Mesendoderm (in vitro differentiated cells): ENCODE data around the gene GBE1.
"Not testable (repeated sequence)": the region's sequence is repeated elsewhere in the genome, so short reads cannot be mapped to it uniquely, and the experiment has no call there.

Source experiments
- DNase-seq: peaks from one replicate; pipeline ENCODE4 v3.0.0; 2013
- H2AK5ac ChIP-seq: 2 replicates; pipeline ENCODE4 v1.6.1; 2013; ENCODE audit warnings: low read length, inconsistent platforms
- H2BK120ac ChIP-seq: 2 replicates; pipeline ENCODE4 v1.6.1; 2013; ENCODE audit warnings: low read depth, mild to moderate bottlenecking, low read length, moderate library complexity, mixed read lengths
- H2BK15ac ChIP-seq: replicated peaks from 2 replicates; pipeline ENCODE4 v1.6.1; 2013; ENCODE audit warnings: low read depth, mild to moderate bottlenecking, moderate library complexity
- H2BK5ac ChIP-seq: 2 replicates; pipeline ENCODE4 v1.6.1; 2013; ENCODE audit warnings: low read length, inconsistent platforms
- H3K18ac ChIP-seq: 2 replicates; pipeline ENCODE4 v1.6.1; 2013; ENCODE audit warnings: mild to moderate bottlenecking, low read length, mixed read lengths
- H3K23ac ChIP-seq: one replicate; pipeline ENCODE4 v1.6.1; 2013; ENCODE audit warnings: low read length
- H3K27ac ChIP-seq: 2 replicates; pipeline ENCODE4 v1.5.1; 2013; ENCODE audit warnings: low read depth, mild to moderate bottlenecking, inconsistent platforms, low read length, moderate library complexity
- H3K27me3 ChIP-seq: 2 replicates; pipeline ENCODE4 v1.6.1; 2013; ENCODE audit warnings: low read length, control low read depth, mild to moderate bottlenecking, inconsistent platforms; ENCODE audit not compliant: insufficient read depth, poor library complexity
- H3K36me3 ChIP-seq: 2 replicates; pipeline ENCODE4 v1.6.1; 2013; ENCODE audit warnings: low read length, inconsistent platforms; ENCODE audit not compliant: control insufficient read depth, insufficient read depth
- H3K4ac ChIP-seq: one replicate; pipeline ENCODE4 v1.6.1; 2013; ENCODE audit warnings: low read depth, mild to moderate bottlenecking, low read length, moderate library complexity
- H3K4me1 ChIP-seq: 2 replicates; pipeline ENCODE4 v1.6.1; 2013; ENCODE audit warnings: low read depth, low read length, inconsistent platforms; ENCODE audit not compliant: control insufficient read depth
- H3K4me2 ChIP-seq: 2 replicates; pipeline ENCODE4 v1.6.1; 2013; ENCODE audit warnings: low read length
- H3K4me3 ChIP-seq: 2 replicates; pipeline ENCODE4 v1.5.1; 2013; ENCODE audit warnings: mild to moderate bottlenecking, low read length
- H3K56ac ChIP-seq: one replicate; pipeline ENCODE4 v1.6.1; 2013; ENCODE audit warnings: low read length
- H3K79me1 ChIP-seq: 2 replicates; pipeline ENCODE4 v1.6.1; 2013; ENCODE audit warnings: low read length, inconsistent platforms
- H3K79me2 ChIP-seq: 2 replicates; pipeline ENCODE4 v1.6.1; 2013; ENCODE audit warnings: mild to moderate bottlenecking, low read length; ENCODE audit not compliant: control insufficient read depth, insufficient read depth
- H3K9ac ChIP-seq: 2 replicates; pipeline ENCODE4 v1.6.1; 2013; ENCODE audit warnings: low read length, inconsistent platforms
- H4K5ac ChIP-seq: one replicate; pipeline ENCODE4 v1.6.1; 2013; ENCODE audit warnings: low read length
- H4K8ac ChIP-seq: one replicate; pipeline ENCODE4 v1.6.1; 2013; ENCODE audit warnings: low read depth, mild to moderate bottlenecking, control low read depth, low read length, moderate library complexity
- WGBS: extraction: QIAGEN DNeasy Blood & Tissue Kit; methylation state at CpG from one replicate; pipeline ENCODE4 v1.1.7; 2013; ENCODE audit warnings: low lambda C conversion rate, missing lambda C conversion rate; ENCODE audit not compliant: insufficient coverage; ENCODE audit errors: extremely low coverage; 5-methylcytosine and 5-hydroxymethylcytosine counted together

Gene GBE1

DNA sequence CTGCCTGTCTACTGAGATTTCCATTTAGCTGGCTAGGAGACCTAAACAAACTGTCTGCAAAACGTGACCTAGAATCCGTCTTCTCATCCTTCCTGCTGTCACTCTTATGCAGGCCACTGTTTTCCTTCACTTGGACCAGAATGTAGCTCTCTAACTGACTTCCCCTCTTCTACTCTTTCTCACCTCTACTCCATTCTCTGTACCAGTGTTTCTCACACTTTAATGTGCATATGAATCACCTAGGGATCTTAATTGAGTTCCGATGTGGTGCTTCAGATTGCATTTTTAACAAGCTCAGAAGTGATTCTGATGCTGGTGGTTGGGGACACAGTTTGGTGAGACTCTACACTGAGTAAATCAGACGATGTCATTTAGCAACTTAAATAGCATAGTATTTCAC lies 1.6 kb upstream of the GBE1 start:
- Histone ChIP-seq H3K23ac (no peak overlapping the region), H3K27me3 (no peaks in the 10 kb centered on the region), H3K56ac (no peak overlapping the region), H2BK5ac (no peak overlapping the region), H2BK15ac (no peak overlapping the region), H2AK5ac (no peak overlapping the region), H4K8ac (peak overlapping the region; percentile 56), H4K5ac (no peak overlapping the region), H3K27ac (no peak overlapping the region), H2BK120ac (no peak overlapping the region), H3K79me2 (no peaks in the 10 kb centered on the region), H3K4me2 (no peak overlapping the region), H3K4me1 (peaks cover 2% of the 10 kb centered on the region), H3K9ac (no peak overlapping the region), H3K4me3 (no peak overlapping the region), H3K36me3 (no peaks in the 10 kb centered on the region), H3K4ac (no peak overlapping the region), H3K18ac (no peak overlapping the region), H3K79me1 (no peaks in the 10 kb centered on the region)
- DNase-seq: no peak
- WGBS: no CpG with 5 or more reads among the region's 4 CpGs

DNA sequence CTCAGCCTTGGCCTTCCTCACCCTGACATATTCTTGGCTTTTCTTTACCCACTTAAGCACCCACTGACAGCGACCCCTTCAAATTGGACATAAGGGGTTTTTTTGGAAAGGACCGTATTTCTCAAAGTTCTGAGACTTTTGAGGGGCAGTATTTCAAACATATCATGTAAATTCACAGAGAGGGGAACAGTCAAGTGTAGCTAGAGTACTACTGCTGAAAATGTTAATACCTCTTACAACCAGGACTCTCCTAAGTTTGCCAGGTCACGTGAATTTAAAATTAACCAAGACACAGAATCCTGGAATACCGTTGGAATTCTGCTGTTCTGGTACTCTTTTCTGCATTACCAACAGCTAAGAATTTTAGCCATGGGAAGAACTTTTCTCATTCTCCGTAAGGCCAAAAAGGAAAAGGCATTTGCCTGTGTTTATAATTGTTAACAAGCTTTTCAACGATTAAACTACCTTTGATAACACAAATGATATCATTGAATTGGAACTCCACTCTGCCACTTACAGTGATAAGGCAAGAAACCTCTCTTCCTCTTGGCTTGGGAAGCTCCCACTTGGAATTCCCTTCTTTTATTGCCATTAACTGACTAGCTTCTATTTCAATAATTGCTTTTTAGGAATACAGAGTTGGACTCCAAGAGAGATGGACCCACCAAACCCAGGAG lies 597 bp upstream of the GBE1 start:
- Histone ChIP-seq H2BK120ac (no peak overlapping the region), H2BK5ac (no peak overlapping the region), H3K4me3 (peak overlapping the region; percentile 76), H3K4ac (peak overlapping the region; percentile 37), H3K79me1 (no peaks in the 10 kb centered on the region), H3K36me3 (no peaks in the 10 kb centered on the region), H3K56ac (peak overlapping the region; percentile 99), H2AK5ac (no peak overlapping the region), H3K27me3 (no peaks in the 10 kb centered on the region), H3K4me2 (peak overlapping the region; percentile 45), H3K9ac (peak overlapping the region; percentile 90), H3K18ac (peak overlapping the region; percentile 45), H4K8ac (no peak overlapping the region), H3K79me2 (no peaks in the 10 kb centered on the region), H3K27ac (peak overlapping the region; percentile 96), H2BK15ac (no peak overlapping the region), H3K23ac (no peak overlapping the region), H3K4me1 (peaks cover 2% of the 10 kb centered on the region), H4K5ac (no peak overlapping the region)
- no CpG with 5 or more reads among the region's 6 CpGs for WGBS
- DNase-seq: peak; percentile 60

DNA sequence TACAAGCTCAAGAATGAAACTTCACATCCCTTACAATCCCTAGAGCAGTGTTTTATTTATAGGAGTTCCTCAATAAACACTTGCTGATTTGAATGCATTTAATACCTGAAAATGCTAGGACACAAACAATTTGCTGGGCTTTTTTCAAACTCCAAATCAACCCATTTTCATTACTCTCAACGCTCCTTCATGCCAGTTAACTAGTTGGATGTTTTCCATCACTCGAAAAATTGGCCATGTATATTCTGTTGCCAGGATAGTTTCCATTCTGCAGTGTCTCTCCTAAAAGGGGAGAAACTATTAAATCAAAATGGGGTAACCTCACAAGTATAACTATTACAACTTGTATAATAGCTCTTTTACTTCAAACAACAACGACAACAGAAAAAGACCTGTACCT lies 1.2 kb downstream of the GBE1 start:
- Histone ChIP-seq H2BK5ac (no peak overlapping the region), H3K27ac (no peak overlapping the region)
- DNase-seq: no peak

DNA sequence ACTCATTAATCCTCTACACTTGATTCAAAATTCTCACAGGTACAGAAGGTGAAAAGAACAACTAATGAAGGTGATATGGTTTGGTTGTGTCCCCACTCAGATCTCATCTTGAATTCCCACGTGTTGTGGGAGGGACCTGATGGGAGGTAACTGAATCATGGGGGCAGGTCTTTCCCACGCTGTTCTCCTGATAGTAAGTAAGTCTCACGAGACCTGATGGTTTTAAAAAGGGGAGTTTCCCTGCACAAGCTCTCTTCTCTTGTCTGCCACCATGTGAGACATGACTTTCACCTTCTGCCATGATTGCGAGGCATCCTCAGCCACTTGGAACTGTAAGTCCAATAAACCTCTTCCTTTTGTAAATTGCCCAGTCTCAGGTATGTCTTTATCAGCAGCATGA lies 2.7 kb downstream of the GBE1 start:
- H3K23ac ChIP-seq, H3K79me2 ChIP-seq, H4K5ac ChIP-seq, H3K36me3 ChIP-seq, H2BK15ac ChIP-seq, H3K18ac ChIP-seq, H3K4me2 ChIP-seq, DNase-seq, H3K79me1 ChIP-seq, H3K4ac ChIP-seq, H3K27me3 ChIP-seq, H3K4me3 ChIP-seq, H2BK120ac ChIP-seq, H2BK5ac ChIP-seq, H3K9ac ChIP-seq, H4K8ac ChIP-seq, H3K27ac ChIP-seq, H2AK5ac ChIP-seq, H3K56ac ChIP-seq, H3K4me1 ChIP-seq: not testable (repeated sequence)
- no CpG with 5 or more reads among the region's 4 CpGs for WGBS

More for the DNA sequence above, 1.2 kb downstream of the GBE1 start:
- Histone ChIP-seq H4K5ac (no peak overlapping the region), H3K4me1 (peaks cover 2% of the 10 kb centered on the region), H3K4me3 (no peak overlapping the region), H3K56ac (no peak overlapping the region), H3K4ac (no peak overlapping the region), H4K8ac (no peak overlapping the region), H3K23ac (no peak overlapping the region), H3K18ac (no peak overlapping the region), H3K36me3 (no peaks in the 10 kb centered on the region), H2AK5ac (no peak overlapping the region), H3K9ac (no peak overlapping the region), H2BK120ac (no peak overlapping the region), H3K27me3 (no peaks in the 10 kb centered on the region), H3K4me2 (no peak overlapping the region), H3K79me2 (no peaks in the 10 kb centered on the region), H2BK15ac (no peak overlapping the region), H3K79me1 (no peaks in the 10 kb centered on the region)
- WGBS: no CpG with 5 or more reads among the region's 3 CpGs

DNA sequence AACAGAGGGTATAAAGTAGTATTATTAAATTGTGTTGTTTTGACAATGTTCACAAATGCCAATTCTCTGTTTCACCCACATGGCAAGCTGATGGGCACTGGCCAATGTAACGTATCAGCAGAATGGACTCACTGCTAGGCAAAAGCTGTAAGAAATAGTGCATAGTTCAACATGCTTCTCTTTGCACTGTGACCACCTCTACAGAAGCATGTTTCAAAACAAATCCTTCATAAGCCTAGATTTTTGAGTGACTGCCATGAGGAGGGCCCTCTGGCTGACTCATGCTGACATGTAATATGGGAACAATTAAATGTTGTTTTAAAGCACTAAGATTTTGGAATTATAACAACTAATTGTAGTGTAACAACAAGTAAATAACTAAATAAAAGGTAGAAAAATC lies 3.2 kb downstream of the GBE1 start:
- no peak overlapping the region for H2BK120ac ChIP-seq
- H3K9ac ChIP-seq: no peak overlapping the region
- H3K4me1 ChIP-seq: peaks cover 2% of the 10 kb centered on the region
- H3K4me2 ChIP-seq: no peak overlapping the region
- no peaks in the 10 kb centered on the region for H3K79me2 ChIP-seq
- H3K18ac ChIP-seq: no peak overlapping the region
- H3K4ac ChIP-seq: no peak overlapping the region
- H3K4me3 ChIP-seq: no peak overlapping the region
- H2AK5ac ChIP-seq: no peak overlapping the region
- H2BK5ac ChIP-seq: no peak overlapping the region
- H3K56ac ChIP-seq: no peak overlapping the region
- no peak for DNase-seq
- no CpG with 5 or more reads among the region's 1 CpG for WGBS
- no peaks in the 10 kb centered on the region for H3K79me1 ChIP-seq
- H4K5ac ChIP-seq: no peak overlapping the region
- no peak overlapping the region for H2BK15ac ChIP-seq
- no peaks in the 10 kb centered on the region for H3K27me3 ChIP-seq
- no peak overlapping the region for H4K8ac ChIP-seq
- no peak overlapping the region for H3K23ac ChIP-seq
- H3K36me3 ChIP-seq: no peaks in the 10 kb centered on the region
- no peak overlapping the region for H3K27ac ChIP-seq

DNA sequence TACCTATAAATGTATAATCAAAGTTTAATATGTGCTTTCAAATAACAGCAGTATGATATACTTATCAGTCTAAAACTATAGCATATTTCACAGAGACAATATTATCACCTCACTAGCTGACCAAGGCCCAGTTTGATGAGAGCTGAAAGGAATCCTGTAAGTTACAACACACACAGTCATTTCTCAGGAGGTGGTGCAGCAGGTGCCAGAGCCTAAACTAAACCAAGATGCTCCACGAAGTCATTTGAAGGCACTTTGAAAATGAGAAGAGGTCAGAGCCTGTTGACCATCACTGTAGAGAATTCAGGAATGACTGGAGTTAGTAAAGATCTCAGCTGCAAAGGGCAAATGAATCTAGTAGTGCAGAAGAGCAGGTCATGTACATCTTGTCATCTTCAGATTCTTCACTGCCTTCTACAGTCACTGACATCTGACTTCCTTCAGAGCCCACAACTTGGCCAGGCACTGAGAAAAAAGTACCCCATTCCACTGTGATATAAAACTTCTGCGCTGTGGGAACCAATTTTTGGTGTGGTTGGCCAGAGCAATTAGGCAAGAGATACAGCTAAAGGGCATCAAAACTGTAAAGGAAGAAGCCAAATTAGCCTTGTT lies 7.9 kb downstream of the GBE1 start:
- no peak overlapping the region for H4K8ac ChIP-seq
- no peak overlapping the region for H2AK5ac ChIP-seq
- H3K79me1 ChIP-seq: no peaks in the 10 kb centered on the region
- WGBS: no CpG with 5 or more reads among the region's 2 CpGs
- no peaks in the 10 kb centered on the region for H3K36me3 ChIP-seq
- H2BK5ac ChIP-seq: no peak overlapping the region
- H2BK15ac ChIP-seq: no peak overlapping the region
- no peak overlapping the region for H3K23ac ChIP-seq
- no peaks in the 10 kb centered on the region for H3K4me1 ChIP-seq
- H2BK120ac ChIP-seq: no peak overlapping the region
- H3K27me3 ChIP-seq: no peaks in the 10 kb centered on the region
- H3K9ac ChIP-seq: no peak overlapping the region
- H3K27ac ChIP-seq: no peak overlapping the region
- no peak for DNase-seq
- H3K4me3 ChIP-seq: no peak overlapping the region
- H4K5ac ChIP-seq: no peak overlapping the region
- H3K56ac ChIP-seq: no peak overlapping the region
- H3K4me2 ChIP-seq: no peak overlapping the region
- no peak overlapping the region for H3K4ac ChIP-seq
- H3K79me2 ChIP-seq: no peaks in the 10 kb centered on the region
- no peak overlapping the region for H3K18ac ChIP-seq
